Left renal cortex interstitium (tissue), 4 donors: ENCODE measurements around the gene ZNF324. TPM values are rescaled to one million over a fixed set of nuclear protein-coding genes. Genes with fewer than 3 reads are reported as not detected.
"Not testable (repeated sequence)": the region's sequence is repeated elsewhere in the genome, so short reads cannot be mapped to it uniquely, and the experiment has no call there.

Source experiments
- DNase-seq, 4 donors: peaks; one replicate each; pipeline ENCODE4 v3.0.0-alpha.2; 2013; ENCODE audit warnings: low read depth in 4 of 4, low spot score in 2 of 4, missing footprints in 1 of 4
- polyA plus RNA-seq, 4 donors: library from polyadenylated mRNA; unstranded; fragments of 120-200 nt; gene quantifications; one replicate each; pipeline ENCODE4 v1.2.1, GENCODE V29; 2013; ENCODE audit not compliant: insufficient read length in 4 of 4

The ZNF324 gene
- 10 to 100 TPM in 2 of 4 donors, 1 to 10 TPM in 2; 8.9 to 13.5 (median 10.8) TPM for polyA plus RNA-seq

DNA sequence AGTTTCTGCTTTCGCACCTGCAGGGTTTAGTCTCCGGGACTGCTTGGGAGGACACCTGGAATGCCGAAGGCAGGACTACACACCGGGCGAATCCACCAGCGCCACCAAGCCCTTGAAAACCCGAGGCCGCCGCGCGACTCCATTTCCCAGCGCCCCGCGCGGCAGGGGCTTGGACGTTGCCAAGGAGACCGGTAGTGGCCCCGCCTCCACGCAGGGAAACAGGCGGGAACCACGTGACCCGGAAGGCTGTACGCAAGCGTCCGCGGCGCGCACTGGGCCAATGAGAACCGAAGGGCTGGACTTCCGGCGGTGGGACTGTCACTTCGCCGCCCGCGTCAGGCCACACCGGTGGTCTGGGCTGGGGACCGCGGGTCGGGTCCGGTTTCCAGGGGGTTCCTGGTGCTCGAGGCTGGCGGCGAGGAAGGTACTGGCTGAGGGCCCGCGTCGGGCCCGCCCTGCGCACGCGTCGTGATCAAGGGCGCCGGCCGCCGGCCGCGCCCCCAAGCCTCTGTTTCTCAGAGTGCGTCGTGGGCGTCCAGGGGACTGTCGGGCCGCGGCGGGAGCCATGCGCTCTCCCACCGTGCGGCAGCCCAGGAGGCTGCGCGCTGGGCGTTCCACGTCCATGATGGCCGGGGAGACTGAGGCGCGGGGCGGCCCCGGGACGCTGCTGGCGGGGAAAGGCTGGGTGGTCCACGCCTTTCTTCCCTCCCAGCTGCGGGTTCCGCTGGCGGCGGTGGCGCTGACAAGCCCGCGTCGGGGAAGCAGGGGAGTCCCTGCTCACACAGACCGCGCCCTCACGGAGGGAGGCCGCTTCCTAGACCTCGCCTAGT is at the start of gene ZNF324:
ZNF324 (plus strand) TSS at position 321 of the 830 bp plus-strand sequence. CDS start 2,106 bp downstream, outside the sequence.
- peak; percentile 86 to 95 (median 92) for DNase-seq

DNA sequence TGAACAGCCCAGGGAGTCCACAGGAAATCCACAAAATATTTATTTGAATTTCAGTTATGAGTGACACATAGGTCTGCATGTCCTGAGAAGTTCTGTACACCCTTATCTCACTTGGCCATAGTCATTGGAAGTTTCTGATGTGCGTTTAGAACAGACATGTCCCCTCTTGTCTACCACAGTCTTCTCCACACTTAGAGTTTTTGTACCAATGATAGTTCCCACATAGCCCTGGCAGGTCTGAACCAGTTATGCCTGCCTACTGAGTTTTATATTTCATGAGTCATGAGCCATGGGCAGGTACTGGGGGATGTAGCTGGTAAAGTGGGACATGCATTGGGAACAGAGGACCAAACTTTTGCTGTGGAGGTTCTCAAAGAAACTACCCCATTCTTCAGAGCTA is 38.3 kb upstream of the ZNF324 start:
- no peak for DNase-seq

- no peak for DNase-seq
Measured at GRCh38 chr19:58429745-58430144, 37.1 kb upstream of the ZNF324 start.

GRCh38 chr19:58434217-58434616 is 32.7 kb upstream of the ZNF324 start:
- no peak for DNase-seq

DNA sequence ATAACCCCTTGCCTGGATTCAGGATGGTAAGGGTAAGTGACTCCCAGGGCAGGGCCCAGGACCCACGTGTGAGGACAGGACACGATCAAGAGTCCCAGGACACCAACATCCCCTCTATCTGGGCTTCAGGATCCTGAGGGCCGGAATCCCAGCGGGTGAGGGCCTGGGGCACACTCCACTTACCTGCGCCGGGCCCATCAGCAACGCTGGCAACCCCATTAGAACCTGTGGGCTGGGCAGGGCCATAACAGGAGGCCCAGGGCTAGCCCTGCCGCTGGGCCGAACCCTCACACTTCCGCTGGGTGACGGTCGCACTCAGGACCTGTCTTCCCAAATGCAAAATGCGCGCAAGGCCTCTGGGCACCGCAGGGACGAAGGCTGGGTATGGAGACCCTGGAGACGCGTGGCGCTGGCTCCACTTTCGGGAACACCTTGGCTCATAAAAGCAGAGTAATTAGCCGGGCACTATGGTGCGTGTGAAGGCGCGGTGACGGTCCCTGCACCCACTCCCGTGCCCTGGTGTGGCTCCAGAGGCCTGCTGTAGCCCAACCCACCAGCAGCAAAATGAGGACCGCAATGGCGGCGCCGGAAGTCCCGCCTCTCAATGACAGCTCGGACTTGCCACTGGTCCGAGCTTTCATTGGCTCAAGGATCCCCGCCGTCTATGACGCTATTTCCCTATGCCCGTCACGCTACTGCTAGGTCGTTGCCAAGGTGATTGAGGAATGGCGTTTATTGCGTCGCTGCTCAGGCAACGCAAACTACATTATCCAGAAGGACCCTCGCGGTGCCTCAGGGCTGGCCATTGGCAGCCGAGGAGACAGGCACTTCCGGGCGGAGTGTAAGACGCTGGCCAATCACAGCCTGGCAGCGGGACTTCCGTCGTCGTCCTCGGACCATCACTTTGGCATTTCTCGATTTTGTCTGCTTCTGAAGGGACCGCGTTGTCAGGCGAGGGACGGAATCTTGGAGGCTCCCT is 27.0 kb upstream of the ZNF324 start, which contains the start of gene ZNF132:
ZNF132 (minus strand) TSS at position 578 of the 979 bp plus-strand sequence; CDS start at position 246, 332 bp downstream.
- peak; percentile 97 to 99 (median 98) for DNase-seq

DNA sequence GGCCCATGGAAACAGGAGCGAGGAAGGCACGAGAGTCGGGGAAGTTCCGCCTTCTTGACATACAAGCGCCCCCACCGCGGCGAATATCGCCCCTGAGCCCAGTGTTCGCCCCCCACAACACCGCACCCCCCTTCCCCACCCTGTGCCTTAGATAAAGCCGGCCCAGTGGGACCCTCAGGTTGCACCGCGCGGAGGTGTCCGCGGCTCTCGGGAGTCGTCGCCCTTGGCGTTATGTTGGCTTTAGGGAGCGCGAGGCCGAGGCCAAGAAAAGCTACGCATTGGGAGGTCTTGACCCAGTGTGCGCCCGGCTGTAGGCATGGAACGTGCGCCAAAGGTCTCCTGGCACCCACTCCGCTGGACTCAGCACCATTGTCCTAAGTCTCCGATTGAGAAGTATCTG is 26.3 kb upstream of the ZNF324 start:
- no peak for DNase-seq

DNA sequence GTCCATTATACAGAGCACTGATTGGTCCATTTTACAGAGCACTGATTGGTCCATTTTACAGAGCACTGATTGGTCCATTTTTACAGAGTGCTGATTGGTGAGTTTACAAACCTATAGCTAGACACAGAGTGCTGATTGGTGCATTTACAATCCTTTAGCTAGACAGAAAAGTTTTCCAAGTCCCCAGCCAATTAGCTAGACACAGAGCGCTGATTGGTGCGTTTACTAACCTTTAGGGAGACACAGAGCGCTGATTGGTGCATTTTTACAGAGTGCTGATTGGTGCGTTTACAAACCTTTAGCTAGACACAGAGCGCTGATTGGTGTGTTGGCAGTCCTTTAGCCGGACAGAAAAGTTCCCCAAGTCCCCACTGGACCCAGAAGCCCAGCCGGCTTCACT is 23.9 kb upstream of the ZNF324 start:
- not testable (repeated sequence) for DNase-seq

DNA sequence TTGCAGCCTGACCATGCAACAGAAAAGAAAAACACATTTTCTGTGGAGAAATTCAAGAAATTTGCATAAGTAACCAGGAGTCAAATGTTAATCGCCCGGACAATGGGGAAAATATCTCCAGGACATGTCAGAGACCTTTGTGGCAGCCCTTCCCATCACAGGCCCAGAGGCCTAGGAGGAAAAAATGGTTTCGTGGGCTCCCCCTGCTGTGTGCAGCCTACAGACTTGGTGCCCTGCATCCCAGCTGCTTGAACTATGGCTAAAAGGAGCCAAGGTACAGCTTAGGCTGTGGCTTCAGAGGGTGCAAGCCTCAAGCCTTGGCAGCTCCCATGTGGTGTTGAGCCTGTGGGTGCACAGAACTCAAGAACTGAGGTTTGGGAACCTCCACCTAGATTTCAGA is 18.0 kb upstream of the ZNF324 start:
- not testable (repeated sequence) for DNase-seq

DNA sequence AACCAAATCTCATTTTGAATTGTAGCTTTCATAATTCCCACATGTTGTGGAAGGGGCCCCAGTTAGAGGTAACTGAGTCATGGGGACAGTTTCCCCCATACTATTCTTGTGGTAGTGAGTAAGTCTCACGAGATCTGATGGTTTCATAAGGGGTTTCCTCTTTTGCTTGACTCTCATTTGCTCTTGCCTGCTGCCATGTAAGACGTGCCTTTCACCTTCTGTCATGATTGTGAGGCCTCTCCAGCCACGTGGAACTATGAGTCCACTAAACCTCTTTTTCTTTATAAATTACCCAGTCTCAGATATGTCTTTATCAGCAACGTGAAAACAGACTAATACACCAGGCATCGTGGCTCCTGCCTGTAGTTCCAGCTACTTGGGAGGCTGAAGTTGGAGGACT is 16.9 kb upstream of the ZNF324 start:
- not testable (repeated sequence) for DNase-seq

GRCh38 chr19:58450856-58451357 is 16.0 kb upstream of the ZNF324 start:
- DNase-seq: peak in 1 of 4 donors; percentile 20

DNA sequence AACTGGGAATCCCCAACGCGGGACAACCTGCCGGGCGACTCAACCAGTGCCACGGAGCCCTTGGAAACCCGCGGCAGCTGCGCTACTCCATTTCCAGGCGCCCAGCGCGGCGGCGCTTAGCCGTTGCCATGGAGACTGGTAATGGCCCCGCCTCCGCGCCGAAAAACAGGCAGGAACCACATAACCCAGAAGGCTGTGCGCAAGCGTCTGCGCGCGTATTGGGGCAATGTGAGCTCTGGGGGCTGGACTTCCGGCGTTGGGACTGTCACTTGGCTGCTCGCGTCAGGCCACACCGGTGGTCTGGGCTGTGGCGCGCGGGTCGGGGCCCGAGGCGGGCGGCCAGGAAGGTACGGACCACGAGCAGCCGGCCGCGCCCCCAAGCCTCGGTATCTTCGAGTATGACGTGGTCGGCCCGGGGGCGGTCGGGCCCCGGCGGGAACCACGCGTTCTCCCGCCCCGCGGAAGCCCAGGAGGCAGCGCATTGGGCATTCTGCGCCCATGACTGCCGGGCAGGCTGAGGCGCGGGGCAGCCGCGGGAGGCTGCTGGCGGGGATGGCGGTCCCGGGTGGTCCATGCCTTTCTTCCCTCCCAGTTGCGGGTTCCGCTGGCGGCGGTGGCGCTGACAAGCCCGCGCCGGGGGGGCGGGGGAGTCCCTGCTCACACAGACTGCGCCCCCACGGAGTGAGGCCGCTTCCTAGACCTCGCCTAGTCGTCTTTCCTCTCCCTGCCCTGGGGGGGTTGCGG is 15.3 kb upstream of the ZNF324 start, which contains the start of gene ZNF324B:
ZNF324B (plus strand) TSS at position 265 of the 744 bp plus-strand sequence. CDS start 2,080 bp downstream, outside the sequence.
- peak; percentile 80 to 97 (median 88) for DNase-seq

- no peak for DNase-seq
Measured at GRCh38 chr19:58453743-58454142, 13.1 kb upstream of the ZNF324 start.

DNA sequence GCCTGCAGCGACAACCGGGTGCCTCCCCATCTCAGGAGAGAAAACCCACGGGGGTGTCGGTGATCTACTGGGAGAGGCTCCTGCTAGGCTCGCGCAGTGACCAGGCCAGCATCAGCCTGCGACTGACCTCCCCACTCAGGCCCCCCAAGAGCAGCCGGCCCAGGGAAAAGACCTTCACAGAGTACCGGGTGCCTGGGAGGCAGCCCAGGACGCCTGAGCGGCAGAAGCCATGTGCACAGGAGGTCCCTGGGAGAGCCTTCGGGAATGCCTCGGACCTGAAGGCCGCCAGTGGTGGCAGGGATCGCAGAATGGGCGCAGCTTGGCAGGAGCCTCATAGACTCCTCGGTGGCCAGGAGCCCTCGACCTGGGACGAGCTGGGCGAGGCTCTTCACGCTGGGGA is 11.6 kb upstream of the ZNF324 start:
- DNase-seq: no peak

- no peak for DNase-seq
Measured at GRCh38 chr19:58456111-58456510, 10.8 kb upstream of the ZNF324 start.

GRCh38 chr19:58460039-58460438 is 6.8 kb upstream of the ZNF324 start:
- DNase-seq: no peak

- DNase-seq: no peak
Measured at GRCh38 chr19:58466089-58466759, 656 bp upstream of the ZNF324 start.

DNA sequence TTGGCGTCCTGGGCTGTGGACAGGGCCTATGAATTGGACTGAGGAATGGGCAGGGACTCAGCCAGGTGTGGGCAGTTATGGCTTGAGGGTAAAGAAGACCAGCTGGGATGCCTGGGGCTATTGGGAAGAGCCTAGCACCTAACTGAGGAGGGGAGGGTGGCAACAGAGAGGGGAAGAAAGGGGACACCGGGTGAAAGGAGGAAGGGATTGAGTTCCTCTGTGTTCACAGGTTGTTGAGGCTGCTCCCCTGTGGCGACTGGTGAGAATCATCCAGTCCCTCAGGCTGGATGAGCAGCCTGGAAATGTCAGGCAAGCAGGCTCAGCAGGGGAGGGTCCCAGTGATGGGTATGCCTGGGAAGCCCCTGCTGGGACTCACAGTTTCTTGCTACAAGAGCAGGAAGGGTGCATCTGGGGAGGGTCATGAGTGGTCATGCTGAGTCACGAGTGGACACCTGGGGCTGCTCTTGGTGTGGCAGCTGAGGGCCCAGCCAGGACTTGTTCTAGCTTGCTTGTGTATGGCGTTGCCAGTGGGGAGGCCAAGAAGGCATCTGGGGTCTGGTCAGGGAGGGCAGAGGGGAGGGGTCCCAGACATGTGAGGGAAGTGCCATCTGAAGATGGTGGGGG is 1.4 kb downstream of the ZNF324 start:
- DNase-seq: no peak

GRCh38 chr19:58469241-58470013 is 2.5 kb downstream of the ZNF324 start:
- no peak for DNase-seq
